A673 (cell line): ENCODE data around the gene SLC38A8. TPM values are rescaled to one million over a fixed set of nuclear protein-coding genes. Genes with fewer than 3 reads are reported as not detected.

Experiments used
- BruUV-seq: library from RNA; stranded (reverse); fragments of 400-500 nt; replicated peaks from 2 replicates; lab custom pipeline; 2021; lab: Mats Ljungman, UMichigan
- CTCF ChIA-PET: fragments of 300-600 bp; sonication (Branson Sonifier 250); formaldehyde crosslinking; loops from one replicate; lab custom pipeline; 2022; ENCODE audit warnings: antibody characterized with exemption; lab: Charles Lee
- POLR2A ChIA-PET: fragments of 300-600 bp; sonication (Branson Sonifier 250); formaldehyde crosslinking; loops from one replicate; lab custom pipeline; 2022; ENCODE audit warnings: antibody characterized with exemption; ENCODE audit not compliant: low non-redundant PET; lab: Charles Lee
- DNase-seq: peaks from one replicate; pipeline ENCODE4 v3.0.0-alpha.2; 2015; ENCODE audit warnings: low spot score
- H3K27ac ChIP-seq: fragments of 200-600 bp; sonication (generic); 2 replicates; pipeline ENCODE4 v1.5.1; 2016; ENCODE audit warnings: mixed run types, low read depth, mild to moderate bottlenecking, mixed read lengths, antibody characterized with exemption, low read length; ENCODE audit not compliant: poor library complexity, severe bottlenecking
- H3K27me3 ChIP-seq: fragments of 200-600 bp; sonication (generic); replicated peaks from 2 replicates; pipeline ENCODE4 v1.6.1; 2017; ENCODE audit warnings: mixed run types, low read depth, mild to moderate bottlenecking, mixed read lengths, antibody characterized with exemption, low read length; ENCODE audit not compliant: insufficient read depth, poor library complexity
- H3K36me3 ChIP-seq: fragments of 200-600 bp; sonication (generic); 2 replicates; pipeline ENCODE4 v1.6.1; 2016; ENCODE audit warnings: mixed run types, mild to moderate bottlenecking, mixed read lengths, antibody characterized with exemption, low read length; ENCODE audit not compliant: insufficient read depth, poor library complexity, severe bottlenecking
- H3K4me1 ChIP-seq: fragments of 200-600 bp; sonication (generic); 2 replicates; pipeline ENCODE4 v1.6.1; 2017; ENCODE audit warnings: mixed run types, mild to moderate bottlenecking, mixed read lengths, antibody characterized with exemption, low read length; ENCODE audit not compliant: insufficient read depth, poor library complexity, severe bottlenecking
- H3K4me3 ChIP-seq: fragments of 200-600 bp; sonication (generic); 2 replicates; pipeline ENCODE4 v1.5.1; 2016; ENCODE audit warnings: low read depth, mixed run types, mild to moderate bottlenecking, mixed read lengths, low read length; ENCODE audit not compliant: poor library complexity, severe bottlenecking
- H3K9me3 ChIP-seq: fragments of 200-600 bp; sonication (generic); 2 replicates; pipeline ENCODE4 v1.6.1; 2016; ENCODE audit warnings: mixed run types, low read depth, mild to moderate bottlenecking, mixed read lengths, antibody characterized with exemption, low read length; ENCODE audit not compliant: poor library complexity, severe bottlenecking
- CTCF ChIP-seq: fragments of 300-800, 200-600 bp; sonication (generic); conservative IDR thresholded peaks from 2 replicates; pipeline ENCODE4 v1.5.1; 2017; ENCODE audit warnings: low read depth, mild to moderate bottlenecking, antibody characterized with exemption, low read length, moderate library complexity, mixed read lengths
- EZH2 ChIP-seq: fragments of 200-600 bp; sonication (generic); IDR thresholded peaks from 2 replicates; pipeline ENCODE4 v1.6.1; 2017; ENCODE audit warnings: borderline replicate concordance, low read depth, mild to moderate bottlenecking, mixed read lengths, antibody characterized with exemption, low read length; ENCODE audit not compliant: poor library complexity, severe bottlenecking
- intact Hi-C: fragments of 100-400 bp; cut with micrococcal nuclease; formaldehyde crosslinking; loops from one replicate; pipeline ENCODE4 v1.10.0; 2022; ENCODE audit not compliant: unreplicated experiment
- total RNA-seq: library from RNA; stranded (reverse); gene quantifications from 2 replicates; pipeline ENCODE4 v1.2.3, GENCODE V29; 2021

Gene SLC38A8
- total RNA-seq, 1 experiment from 2014 or later = not detected

GRCh38 chr16:84072014-84072413 is 29.4 kb upstream of the SLC38A8 start:
- peaks cover 65% of the 10 kb centered on the region for H3K36me3 ChIP-seq
- TF ChIP-seq CTCF = no peak
- TF ChIP-seq EZH2 = no peak
- ChIA-PET POLR2A (no interaction called here), CTCF (no interaction called here)
- H3K9me3 ChIP-seq = no peaks in the 10 kb centered on the region
- intact Hi-C loops = no loop called here
- DNase-seq = no peak
- no peaks in the 10 kb centered on the region for H3K27me3 ChIP-seq
- no peaks in the 10 kb centered on the region for H3K4me1 ChIP-seq
- no peak overlapping the region for H3K4me3 ChIP-seq
- no TSS peak for BruUV-seq
- H3K27ac ChIP-seq = no peak overlapping the region

GRCh38 chr16:84071121-84071520 is 28.5 kb upstream of the SLC38A8 start:
- intact Hi-C loops = no loop called here
- H3K4me3 ChIP-seq = no peak overlapping the region
- CTCF ChIA-PET = no interaction called here
- no peaks in the 10 kb centered on the region for H3K4me1 ChIP-seq
- no peaks in the 10 kb centered on the region for H3K27me3 ChIP-seq
- BruUV-seq = no TSS peak
- no peak overlapping the region for H3K27ac ChIP-seq
- no peak for DNase-seq
- peaks cover 74% of the 10 kb centered on the region for H3K36me3 ChIP-seq
- no peaks in the 10 kb centered on the region for H3K9me3 ChIP-seq
- TF ChIP-seq EZH2 = no peak
- TF ChIP-seq CTCF = no peak
- POLR2A ChIA-PET = no interaction called here

GRCh38 chr16:84069540-84069939 is 26.9 kb upstream of the SLC38A8 start:
- Histone ChIP-seq H3K27me3 (no peaks in the 10 kb centered on the region), H3K36me3 (peaks cover 67% of the 10 kb centered on the region), H3K4me1 (no peaks in the 10 kb centered on the region), H3K27ac (no peak overlapping the region), H3K4me3 (no peak overlapping the region), H3K9me3 (no peaks in the 10 kb centered on the region)
- CTCF ChIA-PET = no interaction called here
- TF ChIP-seq EZH2 (no peak), CTCF (no peak)
- BruUV-seq = no TSS peak
- intact Hi-C loops = no loop called here
- POLR2A ChIA-PET = no interaction called here
- DNase-seq = no peak
